Fibroblast of mammary gland (primary cell): ENCODE data around the gene UQCC3.
A peak's percentile ranks its signal among the peaks of the same experiment; 100 is the strongest.

ENCODE experiments used
- DNase-seq: peaks from one replicate; pipeline ENCODE4 v3.0.0-alpha.2; 2010; ENCODE audit warnings: low read depth
- H3K4me3 ChIP-seq: 2 replicates; pipeline ENCODE4 v1.5.1; 2011; ENCODE audit warnings: low read depth, mild to moderate bottlenecking, low read length, moderate library complexity; ENCODE audit not compliant: control insufficient read depth
- TF ChIP-seq, protein P1 (sequence below): conservative IDR thresholded peaks from 2 replicates; pipeline ENCODE4 v1.5.1; 2011; ENCODE audit warnings: low read depth, low read length, inconsistent platforms; ENCODE audit not compliant: control insufficient read depth, insufficient read depth

The UQCC3 gene

DNA sequence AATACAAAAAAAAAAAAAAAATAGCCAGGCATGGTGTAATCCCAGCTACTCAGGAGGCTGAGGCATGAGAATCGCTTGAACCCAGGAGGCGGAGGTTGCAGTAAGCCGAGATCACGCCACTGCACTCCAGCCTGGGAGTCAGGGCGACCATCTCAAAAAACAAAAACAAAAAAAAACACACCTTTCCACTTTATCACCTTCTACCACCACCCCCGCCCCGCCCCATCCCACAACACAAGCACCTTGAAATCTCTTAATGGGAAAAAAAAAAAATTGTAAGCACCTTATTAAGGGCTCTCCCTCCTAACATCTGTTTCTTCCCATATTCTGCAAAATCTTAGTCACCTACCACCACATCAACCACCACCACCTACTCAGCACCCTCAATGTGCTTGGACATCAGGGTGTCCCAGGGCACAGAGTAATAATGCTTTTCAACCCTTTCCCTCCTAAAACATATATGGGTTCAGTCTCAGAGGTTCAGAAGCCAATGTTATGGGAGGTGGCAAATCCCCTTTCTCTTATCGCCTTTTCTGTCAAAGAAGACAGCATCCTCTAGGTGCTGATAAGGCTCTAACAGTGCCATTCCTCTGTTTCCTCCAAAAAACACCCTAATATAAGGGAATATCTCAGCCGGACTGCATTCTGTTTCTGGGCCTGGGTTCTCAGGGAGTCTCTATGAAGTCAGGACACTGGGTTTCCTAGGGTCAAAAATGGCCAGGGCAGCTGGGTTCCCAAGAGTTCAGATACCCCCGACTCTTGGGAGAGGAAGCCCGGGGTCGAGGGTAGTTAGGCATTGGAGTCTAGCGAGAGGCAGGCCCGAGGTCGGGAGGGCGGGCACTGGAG, 19.1 kb upstream of the UQCC3 start:
- TF ChIP-seq, protein P1, sequence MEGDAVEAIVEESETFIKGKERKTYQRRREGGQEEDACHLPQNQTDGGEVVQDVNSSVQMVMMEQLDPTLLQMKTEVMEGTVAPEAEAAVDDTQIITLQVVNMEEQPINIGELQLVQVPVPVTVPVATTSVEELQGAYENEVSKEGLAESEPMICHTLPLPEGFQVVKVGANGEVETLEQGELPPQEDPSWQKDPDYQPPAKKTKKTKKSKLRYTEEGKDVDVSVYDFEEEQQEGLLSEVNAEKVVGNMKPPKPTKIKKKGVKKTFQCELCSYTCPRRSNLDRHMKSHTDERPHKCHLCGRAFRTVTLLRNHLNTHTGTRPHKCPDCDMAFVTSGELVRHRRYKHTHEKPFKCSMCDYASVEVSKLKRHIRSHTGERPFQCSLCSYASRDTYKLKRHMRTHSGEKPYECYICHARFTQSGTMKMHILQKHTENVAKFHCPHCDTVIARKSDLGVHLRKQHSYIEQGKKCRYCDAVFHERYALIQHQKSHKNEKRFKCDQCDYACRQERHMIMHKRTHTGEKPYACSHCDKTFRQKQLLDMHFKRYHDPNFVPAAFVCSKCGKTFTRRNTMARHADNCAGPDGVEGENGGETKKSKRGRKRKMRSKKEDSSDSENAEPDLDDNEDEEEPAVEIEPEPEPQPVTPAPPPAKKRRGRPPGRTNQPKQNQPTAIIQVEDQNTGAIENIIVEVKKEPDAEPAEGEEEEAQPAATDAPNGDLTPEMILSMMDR = no peak
- no peak for DNase-seq
- H3K4me3 ChIP-seq = peak overlapping the region; percentile 85

DNA sequence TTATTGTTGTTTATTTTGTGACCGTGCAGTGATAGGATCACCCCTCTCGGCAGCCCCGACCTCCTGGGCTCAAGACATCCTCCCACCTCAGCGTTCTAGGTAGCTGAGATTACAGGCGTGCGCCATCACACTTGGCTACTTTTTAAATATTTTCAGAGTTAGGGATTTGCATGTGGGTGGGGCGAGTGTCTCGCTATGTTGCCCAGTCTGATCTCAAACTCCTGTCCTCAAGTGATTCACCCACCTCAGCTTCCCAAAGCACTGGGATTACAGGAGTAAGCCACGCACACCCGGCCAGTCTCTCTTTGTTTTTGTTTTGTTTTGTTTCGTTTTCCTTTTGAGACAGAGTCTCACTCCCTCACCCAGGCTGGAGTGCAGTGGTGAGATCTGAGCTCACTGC, 17.2 kb upstream of the UQCC3 start:
- H3K4me3 ChIP-seq = no peak overlapping the region
- no peak for DNase-seq
- TF ChIP-seq, protein P1 = no peak

DNA sequence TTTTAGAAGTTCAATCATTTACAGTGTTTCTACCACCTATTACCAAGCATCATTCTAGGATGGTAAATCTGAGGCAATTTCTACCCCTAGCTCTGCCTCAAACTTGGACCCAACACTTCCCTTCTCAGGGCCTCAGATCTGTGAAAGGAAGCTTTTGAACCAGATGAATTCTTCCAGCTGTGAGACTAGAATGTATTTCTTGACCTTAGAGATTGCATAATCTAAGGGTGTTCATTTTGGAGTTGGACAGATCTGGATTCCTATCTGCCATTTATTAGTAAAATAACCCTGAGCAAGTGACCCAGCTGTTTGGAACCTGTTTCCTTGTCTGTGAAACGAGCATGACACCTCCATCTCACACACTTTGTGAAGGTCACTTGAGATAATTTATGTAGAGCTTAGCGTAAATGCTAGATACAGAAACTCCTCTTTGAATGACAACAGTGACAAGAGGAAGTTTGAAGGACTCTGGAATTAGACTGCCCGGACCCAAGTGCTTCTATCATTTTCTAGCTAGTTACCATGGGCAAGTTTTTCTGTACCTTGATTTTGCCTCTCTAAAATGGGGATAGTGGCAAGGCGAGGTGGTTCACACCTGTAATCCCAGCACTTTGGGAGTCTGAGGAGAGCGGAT, 14.6 kb upstream of the UQCC3 start:
- no peak for DNase-seq
- TF ChIP-seq, protein P1 = no peak
- H3K4me3 ChIP-seq = no peak overlapping the region

DNA sequence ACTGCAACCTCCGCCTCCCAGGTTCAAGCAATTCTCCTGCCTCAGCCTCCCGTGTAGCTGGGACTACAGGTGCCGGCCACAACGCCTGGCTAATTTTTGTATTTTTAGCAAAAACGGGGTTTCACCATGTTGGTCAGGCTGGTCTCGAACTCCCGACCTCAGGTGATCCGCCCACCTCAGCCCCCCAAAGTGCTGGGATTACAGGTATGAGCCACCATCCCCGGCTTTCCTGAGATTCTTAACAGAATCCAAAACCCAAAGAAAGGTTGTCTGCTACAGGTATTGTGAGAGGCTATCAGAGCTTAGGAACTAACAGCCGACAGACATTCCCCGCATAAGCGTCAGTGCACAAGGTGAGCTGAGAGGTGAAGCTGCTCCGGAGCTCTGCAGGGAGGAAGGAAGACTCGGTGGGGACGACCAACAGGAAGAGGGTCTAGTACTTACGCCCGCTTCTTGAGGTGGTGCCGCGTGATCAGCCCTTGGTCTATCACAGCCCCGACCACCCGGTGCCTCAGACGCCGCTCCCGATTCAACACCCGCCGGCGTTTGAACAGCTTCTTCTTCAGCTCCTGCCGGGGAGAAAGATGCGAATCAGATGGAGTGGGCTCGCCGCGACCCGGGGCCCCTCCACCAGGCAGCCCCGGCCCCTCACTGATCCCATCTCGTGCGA, 6.9 kb upstream of the UQCC3 start:
- peak; percentile 43 for DNase-seq
- TF ChIP-seq, protein P1 = no peak
- peak overlapping the region; percentile 94 for H3K4me3 ChIP-seq

DNA sequence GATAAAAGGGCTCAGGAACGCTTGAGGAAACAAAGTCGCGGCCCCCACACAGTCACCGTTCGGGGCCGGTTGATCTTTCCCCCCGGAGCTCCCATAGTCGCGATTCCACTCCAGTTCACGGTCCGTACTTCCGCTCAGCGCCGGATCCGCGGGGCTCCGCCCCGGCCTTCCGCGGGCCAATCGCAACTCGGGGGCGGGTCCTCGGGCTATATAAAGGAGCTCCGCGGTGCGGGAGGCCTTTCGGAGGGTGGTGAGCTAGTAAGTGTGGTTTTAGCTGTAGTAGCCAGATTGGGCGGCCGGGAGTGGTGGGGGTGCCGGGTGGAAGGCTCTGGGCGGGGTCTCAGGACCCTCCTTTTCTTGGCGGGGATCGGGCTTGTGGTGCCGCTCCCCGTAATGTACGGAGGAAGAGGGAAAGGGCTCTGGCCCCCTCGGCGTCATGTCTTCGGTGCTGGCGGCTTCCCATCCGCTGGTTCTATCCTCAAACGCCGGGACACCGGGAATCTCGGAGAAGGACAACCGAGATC, 6.3 kb upstream of the UQCC3 start, which contains the start of the genes C11orf98 and CSKMT:
Gene C11orf98, minus strand, starts transcription at position 136 of the 524 bp plus-strand sequence. Its CDS starts 41 bp downstream, at position 95.
Gene CSKMT, plus strand, starts transcription at position 238 of the 524 bp plus-strand sequence. CDS start 568 bp downstream, outside the sequence.
- H3K4me3 ChIP-seq = peak within 1 kb of the TSS; percentile 94
- DNase-seq = peak; percentile 89
- TF ChIP-seq, protein P1 = no peak

DNA sequence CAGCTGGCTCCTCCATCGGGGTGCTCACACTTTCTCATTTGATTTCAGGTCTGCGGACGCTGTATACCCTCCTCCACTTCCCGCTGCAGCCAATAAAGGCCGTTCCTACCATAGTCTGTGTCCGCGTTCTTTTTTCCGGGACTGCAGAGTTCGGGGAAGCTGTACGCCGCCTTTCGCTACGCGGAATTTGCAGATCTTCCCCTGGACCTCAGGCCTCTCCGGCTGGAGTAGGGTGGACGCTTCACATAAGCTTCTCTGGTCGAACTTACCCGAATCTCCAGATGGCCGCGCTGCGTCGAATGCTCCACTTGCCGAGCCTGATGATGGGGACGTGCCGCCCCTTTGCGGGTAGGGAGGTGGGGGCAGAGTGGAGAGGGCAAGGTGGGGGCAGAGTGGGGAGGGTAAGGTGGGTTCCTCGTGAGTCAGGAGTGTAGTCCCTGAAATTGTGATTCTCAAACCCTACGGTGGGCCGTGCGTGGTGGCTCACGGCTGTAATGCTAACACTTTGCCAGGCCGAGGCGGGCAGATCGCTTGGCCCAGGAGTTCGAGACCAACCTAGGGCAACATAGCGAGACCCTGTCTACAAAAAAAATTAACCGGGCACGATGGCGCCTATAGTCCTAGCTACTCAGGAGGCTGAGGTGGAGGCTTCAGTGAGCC, 5.7 kb upstream of the UQCC3 start:
- TF ChIP-seq, protein P1 = no peak
- DNase-seq = peak; percentile 59
- H3K4me3 ChIP-seq = peak overlapping the region; percentile 94
